Mammary epithelial cell (primary cell): Measurements from ENCODE around the gene HOXA3.

Experiments
- CTCF ChIP-seq, 2 donors: IDR thresholded peaks in 1 of 2; conservative IDR thresholded peaks in 1 of 2; 2 replicates each; pipeline ENCODE4 v1.5.1; 2011 to 2012; ENCODE audit warnings: inconsistent platforms in 2 of 2, low read length in 2 of 2, mild to moderate bottlenecking in 2 of 2, control low read depth in 1 of 2, low read depth in 1 of 2; ENCODE audit not compliant: insufficient read depth in 1 of 2; ENCODE audit errors: extremely low read depth in 1 of 2
- EZH2 ChIP-seq: IDR thresholded peaks from 2 replicates; pipeline ENCODE4 v1.6.1; 2012; ENCODE audit warnings: low read length, inconsistent platforms, borderline replicate concordance

GRCh38 chr7:27179030-27179429 is 26.6 kb upstream of the HOXA3 start:
- no peak for TF ChIP-seq CTCF (conservative IDR thresholded peaks at IDR 0.05 in 1 of 2, IDR thresholded peaks at IDR 0.05 in 1 of 2; ENCODE audit: extremely low read depth in 1 of 2, insufficient read depth in 1 of 2, low read depth in 1 of 2, low read length in 2 of 2)
- TF ChIP-seq EZH2 = no peak
